ENCODE results near the gene SMTNL2.
"Not testable (repeated sequence)": the region's sequence is repeated elsewhere in the genome, so short reads cannot be mapped to it uniquely, and the experiment has no call there.

The SMTNL2 gene

DNA sequence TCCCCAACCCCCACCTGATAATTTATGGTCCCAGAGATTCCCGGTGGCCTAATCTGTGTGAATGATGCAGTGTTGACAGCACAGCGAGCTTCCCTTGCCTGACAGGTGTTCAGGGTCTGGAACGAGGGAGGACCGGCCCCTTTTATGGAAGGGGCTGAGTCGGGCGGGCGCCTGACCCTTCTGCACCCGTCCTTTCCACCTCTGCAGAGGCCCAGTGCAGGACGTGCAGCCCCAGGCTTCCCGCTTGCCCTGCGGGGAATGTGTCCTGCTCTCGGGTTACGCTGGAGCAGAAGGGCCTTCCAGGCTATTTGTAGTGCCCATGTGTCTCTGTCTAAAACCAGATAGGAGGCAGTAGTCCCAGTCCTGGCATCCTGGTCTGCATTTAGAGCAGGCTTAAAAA lies 16.2 kb downstream of the SMTNL2 start:
- DNase-seq (ENCODE audit: low read depth in 3 of 3, low spot score in 1 of 3), result no peak

DNA sequence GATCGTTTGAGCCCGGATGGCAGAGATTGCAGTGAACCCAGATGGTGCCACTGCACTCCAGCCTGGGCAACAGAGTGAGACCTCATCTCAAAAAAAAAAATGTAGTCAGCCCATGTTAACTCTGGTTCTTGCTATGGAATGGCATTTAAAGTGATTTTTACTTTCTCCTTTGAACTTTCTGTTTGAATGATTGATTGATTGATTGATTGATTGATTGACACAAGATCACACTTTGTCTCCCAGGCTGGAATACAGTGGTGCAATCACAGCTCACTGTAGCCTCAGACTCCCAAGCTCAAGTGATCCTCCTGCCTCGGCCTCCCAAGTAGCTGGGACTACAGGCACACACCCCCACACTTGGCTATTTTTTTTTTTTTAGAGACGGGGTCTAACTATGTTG lies 17.0 kb downstream of the SMTNL2 start:
- DNase-seq (ENCODE audit: low read depth in 3 of 3, low spot score in 1 of 3), result no peak

DNA sequence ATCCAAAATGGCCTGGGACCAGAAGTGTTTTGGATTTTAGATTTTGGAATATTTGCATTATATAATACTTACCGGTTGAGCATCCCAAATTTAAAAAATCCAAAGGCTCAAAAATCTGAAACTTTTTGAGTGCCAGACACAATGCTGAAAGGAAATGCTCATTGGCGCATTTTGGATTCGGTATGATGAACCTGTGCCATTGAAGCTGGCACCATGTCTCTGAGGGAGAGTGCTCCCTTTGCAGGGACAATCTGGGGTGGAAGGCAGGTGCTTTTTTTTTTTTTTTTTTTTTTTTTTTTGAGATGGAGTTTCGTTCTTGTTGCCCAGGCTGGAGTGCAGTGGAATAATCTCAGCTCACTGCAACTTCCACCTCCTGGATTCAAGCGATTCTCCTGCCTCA lies 17.7 kb downstream of the SMTNL2 start:
- DNase-seq (ENCODE audit: low read depth in 3 of 3, low spot score in 1 of 3), result no peak

DNA sequence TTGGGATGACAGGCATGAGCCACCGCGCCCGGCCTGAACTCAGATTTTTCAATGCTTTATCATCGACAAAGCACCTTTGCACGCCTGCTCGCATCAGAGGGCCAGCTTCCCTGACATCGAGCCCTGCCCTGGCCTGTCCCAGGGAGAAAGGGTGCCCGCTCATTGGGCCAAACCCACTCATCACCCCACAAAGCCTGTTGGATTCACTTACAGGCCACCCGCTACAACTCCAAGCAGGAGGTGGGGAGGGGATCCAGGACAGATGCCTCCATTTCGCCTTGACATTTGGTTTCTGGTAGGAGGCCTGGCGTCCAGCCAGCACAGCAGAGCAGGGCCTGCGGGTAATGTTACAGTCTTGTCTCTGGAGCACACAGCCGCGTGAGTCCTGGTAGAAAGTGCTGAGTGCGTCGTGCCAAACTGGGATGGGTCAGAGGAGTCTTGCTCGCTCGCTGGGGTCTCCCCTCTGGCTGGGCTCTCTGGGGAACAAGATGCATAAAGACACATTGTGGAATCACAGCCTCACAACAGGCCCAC lies 19.8 kb downstream of the SMTNL2 start:
- no peak for DNase-seq (ENCODE audit: low read depth in 3 of 3, low spot score in 1 of 3)

DNA sequence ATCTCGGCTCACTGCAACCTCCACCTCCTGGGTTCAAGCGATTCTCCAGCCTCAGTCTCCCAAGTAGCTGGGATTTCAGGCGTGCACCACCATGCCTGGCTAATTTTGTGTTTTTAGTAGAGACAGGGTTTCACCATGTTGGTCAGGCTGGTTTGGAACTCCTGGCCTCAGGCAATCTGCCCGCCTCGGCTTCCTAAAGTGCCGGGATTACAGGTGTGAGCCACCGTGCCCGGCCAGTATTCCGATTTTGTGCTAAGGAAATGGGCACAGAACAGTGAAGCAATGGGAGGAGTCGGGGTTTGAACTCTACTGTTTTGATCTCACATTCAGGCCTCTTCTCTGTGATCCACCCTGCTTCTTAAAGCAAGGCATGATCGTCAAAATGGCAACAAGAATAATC lies 20.4 kb downstream of the SMTNL2 start:
- DNase-seq (ENCODE audit: low read depth in 3 of 3, low spot score in 1 of 3), result not testable (repeated sequence)

DNA sequence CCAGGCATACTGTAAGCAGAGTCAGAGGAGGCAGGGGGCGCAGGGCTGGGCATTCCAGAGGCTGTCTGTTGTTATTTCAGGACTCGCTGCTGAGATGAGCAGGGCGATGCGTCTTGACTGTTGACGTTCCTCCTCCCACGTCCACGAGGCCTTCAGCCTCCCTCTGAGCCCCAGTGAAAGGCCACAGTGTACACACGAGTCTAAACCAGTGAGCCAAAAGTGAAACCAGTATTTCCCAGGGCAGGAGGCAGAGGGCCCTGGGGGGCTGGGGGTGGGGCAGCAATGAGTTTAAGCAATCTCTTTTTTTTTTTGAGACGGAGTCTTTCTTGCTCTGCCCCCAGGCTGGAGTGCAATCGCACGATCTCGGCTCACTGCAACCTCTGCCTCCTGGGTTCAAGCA lies 21.5 kb downstream of the SMTNL2 start:
- no peak for DNase-seq (ENCODE audit: low read depth in 3 of 3, low spot score in 1 of 3)

DNA sequence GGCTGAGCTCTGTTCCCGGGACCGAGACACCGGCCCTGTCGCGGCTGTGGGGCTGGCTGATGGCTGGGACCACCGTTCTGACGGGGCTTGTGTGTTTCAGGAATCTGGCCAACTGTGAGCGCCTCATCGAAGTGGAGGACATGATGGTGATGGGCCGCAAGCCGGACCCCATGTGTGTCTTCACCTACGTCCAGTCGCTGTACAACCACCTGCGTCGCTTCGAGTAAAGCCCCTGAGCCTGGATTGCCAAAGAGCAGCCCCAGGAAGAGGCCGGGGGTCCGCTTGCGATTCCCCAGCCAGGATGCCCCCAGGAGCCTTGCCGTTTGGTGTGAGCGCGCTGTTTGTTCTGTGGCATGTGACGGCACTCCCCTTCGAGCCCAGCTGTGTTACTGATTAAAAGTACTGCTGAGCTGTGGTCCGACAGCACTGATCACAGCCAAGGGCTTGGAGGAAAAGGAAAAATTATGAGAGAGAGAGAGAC lies 23.0 kb downstream of the SMTNL2 start:
- DNase-seq (ENCODE audit: low read depth in 3 of 3, low spot score in 1 of 3), result no peak

DNA sequence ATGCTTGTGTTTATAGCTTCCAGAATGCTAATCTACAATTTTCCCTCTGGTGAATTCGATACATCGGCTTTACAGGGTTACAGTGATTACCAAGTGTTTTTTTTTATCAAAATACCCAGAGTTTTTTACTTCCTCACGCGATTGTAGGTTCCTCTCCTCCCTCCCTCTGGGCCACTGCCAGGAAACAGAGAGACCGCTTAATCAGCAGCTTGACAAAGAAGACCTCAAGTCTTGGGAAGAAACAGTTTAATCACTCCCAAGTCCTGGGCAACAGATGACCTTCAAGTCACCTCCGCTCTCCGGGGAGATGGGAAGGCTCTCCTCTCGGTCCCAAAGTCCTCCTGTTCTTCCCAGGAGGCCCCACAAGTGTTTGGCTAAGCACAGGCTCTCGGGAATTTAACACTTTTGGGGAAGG lies 23.5 kb downstream of the SMTNL2 start:
- DNase-seq (ENCODE audit: low read depth in 3 of 3, low spot score in 1 of 3), result no peak

DNA sequence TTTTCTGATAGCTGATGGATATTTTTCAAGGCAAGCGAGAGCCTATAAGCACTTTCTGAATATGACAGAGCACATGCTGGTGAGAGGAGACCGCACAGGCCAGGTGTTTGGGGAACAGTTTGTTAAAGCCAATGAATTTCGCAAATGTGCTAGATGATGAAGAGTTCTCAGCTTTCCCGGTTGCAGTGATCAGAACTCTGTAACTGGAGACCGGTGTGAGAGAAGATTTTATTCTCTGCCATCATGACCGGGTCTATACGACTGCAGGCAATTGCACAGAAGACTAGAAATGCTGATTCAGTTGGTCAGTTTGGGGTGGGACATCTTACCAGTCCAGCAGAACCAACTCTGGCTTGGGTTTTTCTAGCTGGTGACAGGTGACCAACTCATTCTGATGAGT lies 25.4 kb downstream of the SMTNL2 start:
- DNase-seq (ENCODE audit: low read depth in 3 of 3, low spot score in 1 of 3), result no peak

DNA sequence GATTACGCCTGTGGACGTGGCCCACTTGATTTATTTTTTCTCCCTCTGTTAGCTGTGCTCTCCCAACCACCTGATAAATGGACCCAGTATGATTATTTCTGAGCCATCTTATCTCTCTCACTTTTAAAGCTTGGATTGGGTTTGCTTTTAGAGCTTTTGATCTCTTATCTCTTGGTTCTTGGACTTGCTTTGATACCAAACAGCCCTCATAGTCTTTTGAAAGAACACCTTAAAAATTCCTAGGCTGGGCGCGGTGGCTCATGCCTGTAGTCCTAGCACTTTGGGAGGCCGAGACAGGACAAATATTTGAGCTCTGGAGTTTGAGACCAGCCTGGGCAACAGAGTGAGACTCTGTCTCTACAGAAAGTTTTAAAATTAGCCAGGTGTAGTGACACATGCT lies 25.8 kb downstream of the SMTNL2 start:
- DNase-seq (ENCODE audit: low read depth in 3 of 3, low spot score in 1 of 3), result no peak

DNA sequence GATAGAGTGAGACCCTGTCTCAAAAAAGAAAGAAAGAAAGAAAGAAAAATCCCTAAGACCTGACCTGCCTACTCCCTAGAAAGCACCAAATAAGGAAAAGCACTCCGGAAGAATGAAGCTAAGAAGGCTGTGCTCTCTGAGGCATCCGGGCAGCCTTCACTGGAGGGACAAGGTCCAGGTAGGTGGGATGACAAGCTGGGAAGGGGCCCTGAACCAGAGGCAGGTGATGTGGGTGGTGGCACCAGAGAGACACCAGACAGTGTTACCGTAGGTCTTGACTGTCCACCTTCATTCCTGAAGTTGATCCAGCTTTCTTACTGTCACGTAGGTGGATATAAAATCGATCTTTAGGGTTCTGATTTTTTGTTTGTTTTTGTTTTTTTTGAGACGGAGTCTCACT lies 26.3 kb downstream of the SMTNL2 start:
- DNase-seq (ENCODE audit: low read depth in 3 of 3, low spot score in 1 of 3), result no peak

DNA sequence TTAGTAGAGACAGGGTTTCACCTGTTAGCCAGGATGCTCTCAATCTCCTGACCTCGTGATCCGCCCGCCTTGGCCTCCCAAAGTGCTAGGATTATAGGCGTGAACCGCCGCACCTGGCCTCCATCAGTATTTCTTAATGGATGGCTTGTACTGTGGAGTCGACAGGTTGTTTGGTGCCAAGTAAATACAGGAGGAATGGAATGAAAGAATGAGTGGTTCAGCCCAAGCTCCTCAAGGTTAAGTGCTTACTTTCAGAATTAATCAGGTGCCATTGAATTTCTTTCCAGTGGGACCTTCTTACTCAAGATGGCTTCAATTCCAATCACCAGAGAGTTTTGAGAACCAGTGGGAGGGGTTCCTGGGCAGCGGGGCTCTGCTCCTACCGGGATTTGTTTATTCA lies 32.1 kb downstream of the SMTNL2 start:
- DNase-seq (ENCODE audit: low read depth in 3 of 3, low spot score in 1 of 3), result no peak

DNA sequence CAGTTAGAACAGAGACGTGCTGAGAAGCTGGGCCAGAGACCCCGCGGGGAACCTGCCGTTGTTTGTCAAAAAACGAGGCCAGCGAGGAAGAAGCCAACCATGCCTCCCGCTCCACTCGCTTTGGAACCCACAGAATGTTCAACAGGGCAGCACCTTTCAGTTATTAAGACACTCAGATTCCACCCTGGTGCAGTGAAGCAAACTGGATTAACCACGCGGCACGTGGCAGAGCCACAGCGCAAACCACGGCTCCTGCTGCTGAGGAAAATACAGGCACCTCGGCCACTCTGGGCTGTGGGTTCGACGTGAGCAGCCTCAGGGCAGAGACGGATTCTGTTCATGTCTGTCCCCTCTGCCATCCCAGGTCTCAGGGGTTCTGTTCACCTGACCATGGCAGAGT lies 32.8 kb downstream of the SMTNL2 start:
- DNase-seq (ENCODE audit: low read depth in 3 of 3, low spot score in 1 of 3), result no peak

DNA sequence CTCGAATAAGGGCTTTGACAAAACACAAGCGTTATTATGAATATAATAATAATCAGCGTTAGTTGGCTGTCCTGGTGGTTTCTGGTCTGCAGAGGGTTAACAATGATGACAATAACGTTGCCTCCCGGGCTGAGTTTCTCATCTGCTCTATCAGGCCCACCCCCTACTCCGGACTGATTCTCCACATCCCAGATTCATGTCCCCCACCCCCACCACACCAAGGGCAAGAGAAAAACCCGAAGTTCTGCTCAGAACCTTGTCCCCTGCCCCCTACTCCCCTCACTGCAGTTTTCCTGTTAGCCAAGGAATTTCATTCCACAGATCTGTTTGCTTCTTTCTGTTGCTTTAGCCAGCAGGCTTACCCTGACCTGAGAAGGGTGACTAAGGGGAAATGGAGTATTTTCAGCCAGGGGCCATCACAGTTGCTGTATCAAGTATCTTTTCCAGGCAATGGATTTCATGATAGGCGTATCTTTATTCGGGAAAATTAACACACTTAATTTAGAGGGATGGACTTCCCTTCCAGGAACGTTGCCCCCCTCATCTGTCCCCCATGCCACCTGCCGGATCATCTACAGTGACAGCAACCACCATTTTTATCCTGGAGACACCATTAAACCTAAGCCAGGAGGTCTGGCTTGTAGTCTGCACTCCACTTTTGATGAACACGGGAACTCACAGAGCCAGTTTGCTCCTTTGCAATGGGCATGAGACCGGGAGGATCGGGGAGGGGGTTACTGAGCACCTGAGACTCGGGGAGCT lies 33.4 kb downstream of the SMTNL2 start:
- DNase-seq (ENCODE audit: low read depth in 3 of 3, low spot score in 1 of 3), result no peak

DNA sequence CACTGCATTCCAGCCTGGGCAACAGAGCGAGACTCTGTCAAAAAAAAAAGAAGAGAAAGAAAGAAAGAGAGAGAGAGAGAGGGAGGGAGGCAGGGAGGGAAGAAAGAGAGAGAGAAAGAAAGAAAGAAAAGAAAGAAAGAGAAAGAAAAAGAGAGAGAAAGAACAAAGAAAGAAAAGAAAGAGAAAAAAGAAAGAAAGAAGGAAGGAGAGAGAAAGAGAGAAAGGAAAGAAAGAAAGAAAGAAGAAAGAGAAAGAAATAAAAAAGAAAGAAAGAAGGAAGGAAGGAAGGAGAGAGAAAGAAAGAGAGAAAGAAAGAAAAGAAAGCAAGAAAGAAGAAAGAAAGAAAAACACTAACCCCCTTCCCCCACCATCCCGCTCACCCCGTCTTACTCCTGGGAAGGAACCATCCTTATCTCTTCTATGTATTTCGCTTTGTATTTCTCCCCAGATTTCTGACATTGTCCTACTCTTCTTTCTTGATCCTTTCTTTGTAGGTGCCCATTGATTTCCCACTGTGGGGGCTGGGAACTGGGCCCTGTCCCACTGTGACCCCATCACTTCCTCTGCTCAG lies 36.3 kb downstream of the SMTNL2 start:
- no peak for DNase-seq (ENCODE audit: low read depth in 3 of 3, low spot score in 1 of 3)

DNA sequence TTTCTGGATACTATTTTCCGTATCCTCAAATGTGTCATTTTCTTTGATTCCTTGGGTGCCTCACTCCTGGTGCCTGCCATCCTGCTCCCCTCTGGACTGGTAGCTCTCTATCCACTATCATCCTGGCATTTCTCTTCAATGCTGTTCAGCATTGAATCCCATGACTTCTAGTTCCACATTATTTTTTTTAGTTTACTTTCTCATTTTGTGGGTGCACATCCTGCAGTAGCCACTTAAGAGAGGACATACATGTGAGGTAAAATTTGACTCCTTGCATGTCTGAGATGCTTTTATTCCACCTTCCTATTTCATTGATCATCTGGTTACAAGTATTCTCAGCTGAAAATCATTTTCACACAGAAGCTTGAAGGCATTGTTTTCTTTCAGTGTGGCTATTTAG lies 38.0 kb downstream of the SMTNL2 start:
- no peak for DNase-seq (ENCODE audit: low read depth in 3 of 3, low spot score in 1 of 3)

DNA sequence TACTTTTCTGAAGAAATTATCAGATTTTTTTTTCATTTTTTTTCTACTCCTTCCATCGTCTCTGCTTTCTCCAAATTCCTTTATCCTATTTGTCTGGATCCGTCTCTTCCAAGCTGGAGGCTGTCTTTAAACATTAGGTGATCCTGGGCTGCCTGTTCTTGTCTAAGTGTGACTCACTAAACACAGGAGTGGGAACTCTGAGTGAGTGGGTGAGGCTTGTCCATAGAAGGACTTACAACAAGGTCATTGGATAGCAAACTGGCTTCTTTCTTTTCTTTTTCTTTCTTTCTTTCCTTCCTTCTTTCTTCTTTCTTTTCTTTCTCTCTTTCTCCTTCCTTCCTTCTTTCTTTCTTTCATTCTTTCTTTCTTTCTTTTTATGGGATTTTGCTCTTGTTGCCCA lies 38.9 kb downstream of the SMTNL2 start:
- DNase-seq (ENCODE audit: low read depth in 3 of 3, low spot score in 1 of 3), result no peak

DNA sequence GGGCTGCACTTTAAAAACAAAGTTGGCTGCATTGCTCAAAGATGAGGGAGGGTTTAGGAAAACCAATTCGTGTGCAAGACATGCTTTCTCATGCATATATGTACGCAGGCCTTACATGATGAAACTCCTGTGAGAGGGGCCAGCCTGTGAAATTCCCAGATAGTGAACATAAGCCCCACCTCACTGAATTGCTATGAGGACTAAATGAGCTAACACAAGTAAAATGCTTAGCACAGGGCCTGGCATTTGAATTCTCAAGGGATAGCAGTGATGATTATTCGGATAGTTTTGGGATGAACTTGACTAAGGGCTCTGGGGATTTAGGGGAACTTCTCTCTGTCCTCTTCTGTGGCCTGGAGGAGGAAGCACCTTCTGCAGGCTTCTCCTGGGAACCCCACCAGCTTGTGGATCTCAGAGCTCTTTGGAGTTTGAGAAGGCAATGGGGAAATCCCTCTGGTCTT lies 40.2 kb downstream of the SMTNL2 start:
- DNase-seq (ENCODE audit: low read depth in 3 of 3, low spot score in 1 of 3), result not testable (repeated sequence)

DNA sequence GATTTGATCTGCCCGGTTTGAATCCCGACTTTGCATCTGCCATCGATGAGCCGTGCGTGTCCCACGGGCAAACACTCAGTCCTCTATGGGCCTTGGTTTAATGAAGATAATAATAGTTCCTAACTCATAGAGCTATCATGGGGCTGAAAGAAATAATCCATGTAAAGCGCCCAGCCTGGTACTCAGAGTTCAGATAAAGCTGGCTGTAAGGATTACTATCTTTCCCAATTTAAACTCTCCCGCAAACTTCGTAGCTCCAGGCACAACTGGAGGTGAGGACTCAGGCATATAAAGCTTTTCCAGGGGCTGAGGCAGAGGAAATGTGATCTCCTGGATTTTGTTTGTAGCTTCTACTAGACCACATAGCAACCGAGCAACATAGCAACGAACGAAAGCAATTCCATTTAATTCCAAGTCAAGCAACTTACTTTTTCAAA lies 40.9 kb downstream of the SMTNL2 start:
- no peak for DNase-seq (ENCODE audit: low read depth in 3 of 3, low spot score in 1 of 3)

DNA sequence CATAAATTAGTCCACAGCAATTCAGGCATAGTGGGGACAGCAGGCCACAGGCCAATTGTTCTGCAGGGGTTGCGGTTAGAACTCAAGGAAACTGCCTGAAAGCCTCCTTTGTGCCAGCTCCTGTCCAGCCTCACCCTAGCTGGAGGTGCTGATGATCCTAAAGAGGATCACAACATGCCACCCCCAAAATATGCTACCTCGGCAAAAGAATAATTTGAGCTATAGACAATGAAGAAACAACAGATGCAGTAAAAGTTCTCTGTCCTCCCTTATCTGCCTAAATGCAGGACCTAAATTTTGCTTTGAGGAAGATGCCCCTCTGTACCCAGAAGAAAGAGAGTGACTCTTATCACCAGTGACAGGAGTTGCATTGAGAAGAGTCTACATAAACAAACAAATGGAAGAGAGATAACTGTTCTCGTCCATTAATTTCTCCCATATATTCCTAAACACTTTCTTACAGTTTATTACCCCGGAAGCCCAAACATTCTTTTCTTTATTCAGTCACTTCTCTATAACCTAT lies 42.5 kb downstream of the SMTNL2 start:
- DNase-seq (ENCODE audit: low read depth in 3 of 3, low spot score in 1 of 3), result no peak

DNA sequence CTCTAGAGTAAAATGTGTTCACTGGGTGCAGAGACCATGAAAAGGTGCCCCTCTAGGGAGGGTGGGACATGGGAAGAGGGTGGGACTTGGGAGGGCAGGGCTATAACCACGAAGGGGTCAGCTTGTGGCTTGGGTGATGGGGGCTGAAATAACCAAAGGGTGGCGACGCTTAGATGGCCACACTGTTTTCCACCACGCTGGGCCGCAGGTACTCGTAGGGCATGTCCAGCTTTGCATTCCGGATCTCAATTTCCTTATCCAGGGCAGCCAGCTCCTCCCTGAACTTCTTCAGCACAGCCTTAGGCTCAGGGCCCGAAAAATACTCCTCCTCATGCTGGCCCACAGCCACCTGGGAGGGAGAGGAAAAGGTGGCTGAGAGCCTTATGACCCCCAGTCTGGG lies 47.1 kb downstream of the SMTNL2 start:
- no peak for DNase-seq (ENCODE audit: low read depth in 3 of 3, low spot score in 1 of 3)

DNA sequence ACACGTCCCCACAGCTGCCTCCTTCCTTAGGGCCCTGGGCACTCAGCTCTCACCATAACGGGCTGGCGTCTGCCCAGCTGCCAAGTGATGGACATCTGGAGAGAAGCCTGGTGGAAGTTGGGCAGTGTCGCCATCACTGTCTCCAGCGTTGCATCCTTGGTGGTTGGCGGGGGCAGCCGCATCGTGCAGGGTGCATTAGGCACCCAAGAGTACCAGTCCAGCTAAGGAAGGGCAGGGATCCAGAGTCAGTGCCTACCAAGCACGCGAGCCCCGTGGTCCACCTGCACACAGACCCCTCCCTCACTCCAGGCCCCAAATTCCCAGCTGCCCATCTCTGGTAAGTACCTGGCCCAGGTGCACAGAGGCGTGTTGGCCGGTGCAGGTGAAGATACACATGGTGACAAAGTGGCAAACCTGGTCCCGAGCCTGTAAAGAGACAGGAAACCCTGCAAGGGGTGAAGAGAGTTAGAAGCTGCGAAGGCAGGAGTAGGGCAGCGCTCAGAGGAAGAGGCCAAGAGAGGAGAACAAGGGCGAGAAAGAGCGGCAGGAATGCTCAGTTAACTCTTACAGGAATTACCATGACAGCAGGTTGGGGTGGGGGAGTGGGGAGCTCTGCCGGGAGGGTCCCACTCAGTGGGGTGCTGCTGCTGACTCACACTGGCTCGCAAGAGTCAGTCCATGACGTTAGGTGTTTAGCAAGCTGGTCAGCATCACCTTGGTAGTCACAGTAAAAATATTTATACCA lies 47.7 kb downstream of the SMTNL2 start:
- DNase-seq (ENCODE audit: low read depth in 3 of 3, low spot score in 1 of 3), result no peak

Data from stimulated activated CD4-positive, alpha-beta T cell treated with anti-CD3 and anti-CD28 coated beads, TNF-alpha, amount 100 ng/mL, for 1 hour (primary cell).